ENCODE data around the gene RTCB. TPM values are rescaled to one million over a fixed set of nuclear protein-coding genes. Genes with fewer than 3 reads are reported as not detected.
"Not testable (repeated sequence)": the region's sequence is repeated elsewhere in the genome, so short reads cannot be mapped to it uniquely, and the experiment has no call there.

Gene RTCB
- polyA plus RNA-seq, 4 donors = 104 to 117 (median 106) TPM

GRCh38 chr22:32395107-32395506 lies 16.9 kb downstream of the RTCB start:
- DNase-seq (ENCODE audit: low read depth in 4 of 4, low spot score in 2 of 4) = no peak

- no peak for DNase-seq (ENCODE audit: low read depth in 4 of 4, low spot score in 2 of 4)
Measured at GRCh38 chr22:32389685-32390084, 22.4 kb downstream of the RTCB start.

GRCh38 chr22:32385681-32386080 lies 26.4 kb downstream of the RTCB start:
- no peak for DNase-seq (ENCODE audit: low read depth in 4 of 4, low spot score in 2 of 4)

- DNase-seq (ENCODE audit: low read depth in 4 of 4, low spot score in 2 of 4) = no peak
Measured at GRCh38 chr22:32380991-32381390, 31.1 kb downstream of the RTCB start.

- no peak for DNase-seq (ENCODE audit: low read depth in 4 of 4, low spot score in 2 of 4)
Measured at GRCh38 chr22:32378707-32379272, 33.3 kb downstream of the RTCB start.

- no peak for DNase-seq (ENCODE audit: low read depth in 4 of 4, low spot score in 2 of 4)
Measured at GRCh38 chr22:32376681-32377080, 35.4 kb downstream of the RTCB start.

GRCh38 chr22:32375678-32376450 lies 36.2 kb downstream of the RTCB start:
- no peak for DNase-seq (ENCODE audit: low read depth in 4 of 4, low spot score in 2 of 4)

- DNase-seq (ENCODE audit: low read depth in 4 of 4, low spot score in 2 of 4) = no peak
Measured at GRCh38 chr22:32364210-32364609, 47.8 kb downstream of the RTCB start.

GRCh38 chr22:32361257-32361656 lies 50.8 kb downstream of the RTCB start:
- no peak for DNase-seq (ENCODE audit: low read depth in 4 of 4, low spot score in 2 of 4)

- DNase-seq (ENCODE audit: low read depth in 4 of 4, low spot score in 2 of 4) = not testable (repeated sequence)
Measured at GRCh38 chr22:32360096-32360495, 52.0 kb downstream of the RTCB start.

- DNase-seq (ENCODE audit: low read depth in 4 of 4, low spot score in 2 of 4) = not testable (repeated sequence)
Measured at GRCh38 chr22:32357567-32357966, 54.5 kb downstream of the RTCB start, which contains the start of gene RFPL3. TSS of gene RFPL3 (plus strand) at chr22:32357867. CDS start at chr22:32358072, 205 bp downstream.

GRCh38 chr22:32355760-32356159 lies 56.3 kb downstream of the RTCB start:
- no peak for DNase-seq (ENCODE audit: low read depth in 4 of 4, low spot score in 2 of 4)

GRCh38 chr22:32354360-32355351 lies 57.4 kb downstream of the RTCB start:
- no peak for DNase-seq (ENCODE audit: low read depth in 4 of 4, low spot score in 2 of 4)

GRCh38 chr22:32353840-32354239 lies 58.2 kb downstream of the RTCB start:
- DNase-seq (ENCODE audit: low read depth in 4 of 4, low spot score in 2 of 4) = no peak

GRCh38 chr22:32353292-32353691 lies 58.8 kb downstream of the RTCB start:
- DNase-seq (ENCODE audit: low read depth in 4 of 4, low spot score in 2 of 4) = no peak

GRCh38 chr22:32352681-32353080 lies 59.4 kb downstream of the RTCB start:
- no peak for DNase-seq (ENCODE audit: low read depth in 4 of 4, low spot score in 2 of 4)

GRCh38 chr22:32351875-32352274 lies 60.2 kb downstream of the RTCB start:
- not testable (repeated sequence) for DNase-seq (ENCODE audit: low read depth in 4 of 4, low spot score in 2 of 4)

GRCh38 chr22:32348031-32348611 lies 63.9 kb downstream of the RTCB start:
- DNase-seq (ENCODE audit: low read depth in 4 of 4, low spot score in 2 of 4) = no peak

- no peak for DNase-seq (ENCODE audit: low read depth in 4 of 4, low spot score in 2 of 4)
Measured at GRCh38 chr22:32343941-32344340, 68.1 kb downstream of the RTCB start.

- no peak for DNase-seq (ENCODE audit: low read depth in 4 of 4, low spot score in 2 of 4)
Measured at GRCh38 chr22:32342977-32343376, 69.1 kb downstream of the RTCB start.
